ENCODE measurements around the gene NUP210. TPM values are rescaled to one million over a fixed set of nuclear protein-coding genes. Genes with fewer than 3 reads are reported as not detected.
A peak's percentile ranks its signal among the peaks of the same experiment; 100 is the strongest.

NUP210 gene
- total and polyA plus RNA-seq, 2 of the 13 experiments (the other 11 are each of a cell fraction or from before 2014, with no cell fraction given), result 31.6 to 35.2 TPM

DNA sequence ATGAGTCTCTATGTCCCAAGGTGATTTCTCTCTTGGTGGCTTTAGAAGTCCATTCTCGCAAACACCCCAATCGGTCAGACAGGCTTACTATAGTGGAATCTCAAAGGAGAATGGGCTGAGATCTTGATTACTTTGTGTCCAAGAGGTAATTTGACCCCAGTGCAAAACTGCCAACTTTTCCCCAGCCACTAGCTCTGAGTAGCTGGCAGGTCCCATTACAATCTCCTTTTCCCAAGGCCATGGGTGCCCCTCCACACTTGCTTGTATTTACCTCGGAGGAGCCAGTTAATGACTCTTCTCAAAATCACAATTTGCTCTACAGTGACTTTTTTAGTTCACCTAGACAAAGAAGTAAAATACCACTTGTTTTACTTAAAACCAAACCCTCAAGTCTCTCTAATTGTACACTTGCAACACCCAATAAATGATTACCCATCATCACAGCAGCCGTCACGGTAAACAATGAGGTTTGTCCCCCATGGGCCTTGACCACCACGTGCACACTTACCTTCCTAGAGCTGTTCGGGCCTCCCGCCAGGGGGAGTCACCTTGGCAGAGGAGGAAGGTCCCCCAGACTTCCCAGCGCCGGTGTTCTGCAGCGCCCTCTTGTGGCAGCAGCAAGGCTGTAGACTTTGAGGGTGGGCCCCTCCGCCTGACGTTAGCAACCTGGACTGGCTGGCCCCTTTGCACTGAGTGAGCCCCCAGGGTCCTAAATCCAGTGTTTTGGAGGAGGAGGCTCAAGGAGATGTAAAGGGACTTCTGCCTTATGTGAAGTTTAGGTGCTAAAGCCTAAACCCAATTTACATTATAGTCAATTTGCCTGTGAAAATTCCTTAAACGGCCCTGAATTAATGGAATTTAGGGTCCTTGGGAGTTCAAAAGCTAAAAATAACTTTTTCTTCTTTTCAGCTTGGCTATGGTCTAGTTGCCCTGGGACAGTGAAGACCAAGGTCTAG is 41.3 kb upstream of the NUP210 start (continued):
- peak; percentile 91 for TF ChIP-seq ZNF331 (CRISPR knock-in tag; IDR thresholded peaks at IDR 0.05)
- TF ChIP-seq GABPB1 (CRISPR knock-in tag; IDR thresholded peaks at IDR 0.05), result peak; percentile 67
- TF ChIP-seq RNF2 (conservative IDR thresholded peaks at IDR 0.05; ENCODE audit: low read depth), result 0 out of 2 replicates have a peak, but pooled peaks have one; percentile 33
- 0 out of 2 replicates have a peak, but pooled peaks have one; percentile 5 for TF ChIP-seq PITX1 (CRISPR knock-in tag; IDR thresholded peaks at IDR 0.05)
- peak; percentile 80; the same call in 1 of the 2 replicates for TF ChIP-seq AHR (CRISPR knock-in tag; IDR thresholded peaks at IDR 0.05)
- TF ChIP-seq YEATS2 (CRISPR knock-in tag; IDR thresholded peaks at IDR 0.05; ENCODE audit: borderline replicate concordance), result peak; percentile 75; the same call in 1 of the 2 replicates
- peak; percentile 89 for TF ChIP-seq ZNF792 (CRISPR knock-in tag; IDR thresholded peaks at IDR 0.05)
- TF ChIP-seq, protein P1, sequence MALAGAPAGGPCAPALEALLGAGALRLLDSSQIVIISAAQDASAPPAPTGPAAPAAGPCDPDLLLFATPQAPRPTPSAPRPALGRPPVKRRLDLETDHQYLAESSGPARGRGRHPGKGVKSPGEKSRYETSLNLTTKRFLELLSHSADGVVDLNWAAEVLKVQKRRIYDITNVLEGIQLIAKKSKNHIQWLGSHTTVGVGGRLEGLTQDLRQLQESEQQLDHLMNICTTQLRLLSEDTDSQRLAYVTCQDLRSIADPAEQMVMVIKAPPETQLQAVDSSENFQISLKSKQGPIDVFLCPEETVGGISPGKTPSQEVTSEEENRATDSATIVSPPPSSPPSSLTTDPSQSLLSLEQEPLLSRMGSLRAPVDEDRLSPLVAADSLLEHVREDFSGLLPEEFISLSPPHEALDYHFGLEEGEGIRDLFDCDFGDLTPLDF (CRISPR knock-in tag; IDR thresholded peaks at IDR 0.05), result no peak
- TF ChIP-seq, protein P2, sequence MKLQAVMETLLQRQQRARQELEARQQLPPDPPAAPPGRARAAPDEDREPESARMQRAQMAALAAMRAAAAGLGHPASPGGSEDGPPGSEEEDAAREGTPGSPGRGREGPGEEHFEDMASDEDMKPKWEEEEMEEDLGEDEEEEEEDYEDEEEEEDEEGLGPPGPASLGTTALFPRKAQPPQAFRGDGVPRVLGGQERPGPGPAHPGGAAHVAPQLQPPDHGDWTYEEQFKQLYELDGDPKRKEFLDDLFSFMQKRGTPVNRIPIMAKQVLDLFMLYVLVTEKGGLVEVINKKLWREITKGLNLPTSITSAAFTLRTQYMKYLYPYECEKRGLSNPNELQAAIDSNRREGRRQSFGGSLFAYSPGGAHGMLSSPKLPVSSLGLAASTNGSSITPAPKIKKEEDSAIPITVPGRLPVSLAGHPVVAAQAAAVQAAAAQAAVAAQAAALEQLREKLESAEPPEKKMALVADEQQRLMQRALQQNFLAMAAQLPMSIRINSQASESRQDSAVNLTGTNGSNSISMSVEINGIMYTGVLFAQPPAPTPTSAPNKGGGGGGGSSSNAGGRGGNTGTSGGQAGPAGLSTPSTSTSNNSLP (IDR thresholded peaks at IDR 0.05; ENCODE audit: low read depth, low read length), result no peak; the same call in 1 of the 2 replicates
- peak; percentile 71; the same call in 1 of the 2 replicates for TF ChIP-seq GATAD1 (CRISPR knock-in tag; IDR thresholded peaks at IDR 0.05)
- peak; percentile 64 for TF ChIP-seq BCL6 (CRISPR knock-in tag; IDR thresholded peaks at IDR 0.05)
- TF ChIP-seq HOXA5 (CRISPR knock-in tag; IDR thresholded peaks at IDR 0.05), result peak; percentile 53; the same call in 1 of the 2 replicates
- TF ChIP-seq, protein P3, sequence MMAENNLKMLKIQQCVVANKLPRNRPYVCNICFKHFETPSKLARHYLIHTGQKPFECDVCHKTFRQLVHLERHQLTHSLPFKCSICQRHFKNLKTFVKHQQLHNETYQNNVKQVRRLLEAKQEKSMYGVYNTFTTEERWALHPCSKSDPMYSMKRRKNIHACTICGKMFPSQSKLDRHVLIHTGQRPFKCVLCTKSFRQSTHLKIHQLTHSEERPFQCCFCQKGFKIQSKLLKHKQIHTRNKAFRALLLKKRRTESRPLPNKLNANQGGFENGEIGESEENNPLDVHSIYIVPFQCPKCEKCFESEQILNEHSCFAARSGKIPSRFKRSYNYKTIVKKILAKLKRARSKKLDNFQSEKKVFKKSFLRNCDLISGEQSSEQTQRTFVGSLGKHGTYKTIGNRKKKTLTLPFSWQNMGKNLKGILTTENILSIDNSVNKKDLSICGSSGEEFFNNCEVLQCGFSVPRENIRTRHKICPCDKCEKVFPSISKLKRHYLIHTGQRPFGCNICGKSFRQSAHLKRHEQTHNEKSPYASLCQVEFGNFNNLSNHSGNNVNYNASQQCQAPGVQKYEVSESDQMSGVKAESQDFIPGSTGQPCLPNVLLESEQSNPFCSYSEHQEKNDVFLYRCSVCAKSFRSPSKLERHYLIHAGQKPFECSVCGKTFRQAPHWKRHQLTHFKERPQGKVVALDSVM (CRISPR knock-in tag; IDR thresholded peaks at IDR 0.05), result peak; percentile 56; the same call in 1 of the 2 replicates
- no peak for TF ChIP-seq SRSF1 (optimal IDR thresholded peaks at IDR 0.05; ENCODE audit: low read depth, low read length)
- peak; percentile 95 for TF ChIP-seq SALL1 (CRISPR knock-in tag; IDR thresholded peaks at IDR 0.05)
- peak; percentile 87; the same call in 1 of the 2 replicates for TF ChIP-seq ZSCAN9 (CRISPR knock-in tag; IDR thresholded peaks at IDR 0.05; ENCODE audit: borderline replicate concordance)
- TF ChIP-seq, protein P4, sequence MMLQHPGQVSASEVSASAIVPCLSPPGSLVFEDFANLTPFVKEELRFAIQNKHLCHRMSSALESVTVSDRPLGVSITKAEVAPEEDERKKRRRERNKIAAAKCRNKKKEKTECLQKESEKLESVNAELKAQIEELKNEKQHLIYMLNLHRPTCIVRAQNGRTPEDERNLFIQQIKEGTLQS (CRISPR knock-in tag; IDR thresholded peaks at IDR 0.05), result peak; percentile 49; the same call in 1 of the 2 replicates
- peak; percentile 68; the same call in 1 of the 2 replicates for TF ChIP-seq ZNF768 (CRISPR knock-in tag; IDR thresholded peaks at IDR 0.05)
- no peak for TF ChIP-seq CEBPB (IDR thresholded peaks at IDR 0.05; ENCODE audit: borderline replicate concordance, low read depth, low read length)
- peak; percentile 32; the same call in 1 of the 2 replicates for TF ChIP-seq NR2F6 (IDR thresholded peaks at IDR 0.05)
- TF ChIP-seq NR2F6 (CRISPR knock-in tag; IDR thresholded peaks at IDR 0.05), result peak; percentile 75
- peak; percentile 77; the same call in 1 of the 2 replicates for TF ChIP-seq HOXA3 (CRISPR knock-in tag; IDR thresholded peaks at IDR 0.05)
- no peak for TF ChIP-seq SOX6 (IDR thresholded peaks at IDR 0.05)
- TF ChIP-seq SOX6 (CRISPR knock-in tag; IDR thresholded peaks at IDR 0.05), result peak; percentile 82
- TF ChIP-seq, protein P5, sequence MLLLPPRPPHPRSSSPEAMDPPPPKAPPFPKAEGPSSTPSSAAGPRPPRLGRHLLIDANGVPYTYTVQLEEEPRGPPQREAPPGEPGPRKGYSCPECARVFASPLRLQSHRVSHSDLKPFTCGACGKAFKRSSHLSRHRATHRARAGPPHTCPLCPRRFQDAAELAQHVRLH (CRISPR knock-in tag; IDR thresholded peaks at IDR 0.05; ENCODE audit: borderline replicate concordance, low read depth), result peak; percentile 89; the same call in 1 of the 2 replicates

Measured in HepG2 (cell line).